ENCODE measurements around the gene SLC6A9.

Gene SLC6A9

GRCh38 chr1:43952731-43953346 is 78.4 kb downstream of the SLC6A9 start:
- TF ChIP-seq CREB1 (IDR thresholded peaks at IDR 0.05; ENCODE audit: low read depth) (no peak), EP300 (IDR thresholded peaks at IDR 0.05; ENCODE audit: borderline replicate concordance) (no peak), MAX (IDR thresholded peaks at IDR 0.05) (no peak), TAF1 (IDR thresholded peaks at IDR 0.05; ENCODE audit: low read depth) (no peak), RAD21 (IDR thresholded peaks at IDR 0.05; ENCODE audit: low read depth) (no peak)

GRCh38 chr1:43951021-43951985 is 80.0 kb downstream of the SLC6A9 start:
- TF ChIP-seq CREB1 (IDR thresholded peaks at IDR 0.05; ENCODE audit: low read depth) = no peak
- TF ChIP-seq TCF12 (IDR thresholded peaks at IDR 0.05; ENCODE audit: low read depth) = no peak
- TF ChIP-seq NFIC (IDR thresholded peaks at IDR 0.05) = no peak
- no peak for TF ChIP-seq FOXM1 (IDR thresholded peaks at IDR 0.05; ENCODE audit: borderline replicate concordance, low read depth)
- no peak for TF ChIP-seq USF1 (IDR thresholded peaks at IDR 0.05)
- TF ChIP-seq EGR1 (IDR thresholded peaks at IDR 0.05) = no peak
- TF ChIP-seq REST (IDR thresholded peaks at IDR 0.05; ENCODE audit: low read depth) = no peak
- no peak for TF ChIP-seq TAF1 (IDR thresholded peaks at IDR 0.05; ENCODE audit: low read depth)
- TF ChIP-seq MAX (IDR thresholded peaks at IDR 0.05) = no peak
- no peak for TF ChIP-seq EP300 (IDR thresholded peaks at IDR 0.05; ENCODE audit: borderline replicate concordance)
- no peak for TF ChIP-seq CEBPB (IDR thresholded peaks at IDR 0.05)
- TF ChIP-seq TEAD4 (IDR thresholded peaks at IDR 0.05) = no peak
- TF ChIP-seq RAD21 (IDR thresholded peaks at IDR 0.05; ENCODE audit: low read depth) = no peak
- TF ChIP-seq YY1 (IDR thresholded peaks at IDR 0.05; ENCODE audit: low read depth) = no peak
- no peak for TF ChIP-seq ZBTB7A (IDR thresholded peaks at IDR 0.05; ENCODE audit: low read depth)

GRCh38 chr1:43949678-43950077 is 81.6 kb downstream of the SLC6A9 start:
- TF ChIP-seq TAF1 (IDR thresholded peaks at IDR 0.05; ENCODE audit: low read depth) = no peak
- no peak for TF ChIP-seq EP300 (IDR thresholded peaks at IDR 0.05; ENCODE audit: borderline replicate concordance)
- TF ChIP-seq REST (IDR thresholded peaks at IDR 0.05; ENCODE audit: low read depth) = no peak
- TF ChIP-seq TEAD4 (IDR thresholded peaks at IDR 0.05) = no peak
- no peak for TF ChIP-seq MAX (IDR thresholded peaks at IDR 0.05)
- no peak for TF ChIP-seq RAD21 (IDR thresholded peaks at IDR 0.05; ENCODE audit: low read depth)
- TF ChIP-seq TCF12 (IDR thresholded peaks at IDR 0.05; ENCODE audit: low read depth) = no peak
- TF ChIP-seq EGR1 (IDR thresholded peaks at IDR 0.05) = no peak

GRCh38 chr1:43947874-43948437 is 83.3 kb downstream of the SLC6A9 start:
- TF ChIP-seq FOXM1 (IDR thresholded peaks at IDR 0.05; ENCODE audit: borderline replicate concordance, low read depth) = no peak
- TF ChIP-seq EGR1 (IDR thresholded peaks at IDR 0.05) = no peak
- TF ChIP-seq TCF12 (IDR thresholded peaks at IDR 0.05; ENCODE audit: low read depth) = no peak

- 0 out of 2 replicates have a peak, but pooled peaks have one; percentile 9 for TF ChIP-seq TCF12 (IDR thresholded peaks at IDR 0.05; ENCODE audit: low read depth)
- TF ChIP-seq CREB1 (IDR thresholded peaks at IDR 0.05; ENCODE audit: low read depth) = no peak
- no peak for TF ChIP-seq NFIC (IDR thresholded peaks at IDR 0.05)
- TF ChIP-seq ZBTB7A (IDR thresholded peaks at IDR 0.05; ENCODE audit: low read depth) = peak; percentile 45; the same call in 1 of the 2 replicates
- TF ChIP-seq YY1 (IDR thresholded peaks at IDR 0.05; ENCODE audit: low read depth) = no peak
Measured at GRCh38 chr1:43947061-43947873, 84.0 kb downstream of the SLC6A9 start.
